NCI-H1092 (cell line): ENCODE results near the gene ABCA7.

Experiments used
- DNase-seq: peaks from one replicate; lab custom pipeline; 2025; lab: John Stamatoyannopoulos, UW

The ABCA7 gene

DNA sequence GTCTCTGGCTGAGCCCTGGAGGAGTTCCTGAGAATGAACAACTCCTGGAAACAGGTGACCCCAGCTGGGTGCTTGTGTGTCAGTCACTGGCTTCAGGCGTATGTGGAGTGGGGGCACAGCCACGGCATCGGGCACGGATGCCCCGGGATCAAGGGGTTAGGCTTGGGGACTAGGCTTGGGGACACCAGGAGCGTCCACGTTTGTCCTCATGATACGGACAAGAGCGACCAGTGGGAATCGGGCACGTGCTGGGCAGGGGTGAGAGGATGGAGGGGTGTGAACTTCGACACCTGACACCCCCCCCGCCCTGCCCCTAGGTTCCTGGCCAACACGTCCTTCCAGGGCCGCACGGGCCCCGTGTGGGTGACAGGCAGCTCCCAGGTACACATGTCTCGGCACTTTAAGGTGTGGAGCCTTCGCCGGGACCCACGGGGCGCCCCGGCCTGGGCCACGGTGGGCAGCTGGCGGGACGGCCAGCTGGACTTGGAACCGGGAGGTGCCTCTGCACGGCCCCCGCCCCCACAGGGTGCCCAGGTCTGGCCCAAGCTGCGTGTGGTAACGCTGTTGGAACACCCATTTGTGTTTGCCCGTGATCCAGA, 35.6 kb upstream of the ABCA7 start:
- no peak for DNase-seq

DNA sequence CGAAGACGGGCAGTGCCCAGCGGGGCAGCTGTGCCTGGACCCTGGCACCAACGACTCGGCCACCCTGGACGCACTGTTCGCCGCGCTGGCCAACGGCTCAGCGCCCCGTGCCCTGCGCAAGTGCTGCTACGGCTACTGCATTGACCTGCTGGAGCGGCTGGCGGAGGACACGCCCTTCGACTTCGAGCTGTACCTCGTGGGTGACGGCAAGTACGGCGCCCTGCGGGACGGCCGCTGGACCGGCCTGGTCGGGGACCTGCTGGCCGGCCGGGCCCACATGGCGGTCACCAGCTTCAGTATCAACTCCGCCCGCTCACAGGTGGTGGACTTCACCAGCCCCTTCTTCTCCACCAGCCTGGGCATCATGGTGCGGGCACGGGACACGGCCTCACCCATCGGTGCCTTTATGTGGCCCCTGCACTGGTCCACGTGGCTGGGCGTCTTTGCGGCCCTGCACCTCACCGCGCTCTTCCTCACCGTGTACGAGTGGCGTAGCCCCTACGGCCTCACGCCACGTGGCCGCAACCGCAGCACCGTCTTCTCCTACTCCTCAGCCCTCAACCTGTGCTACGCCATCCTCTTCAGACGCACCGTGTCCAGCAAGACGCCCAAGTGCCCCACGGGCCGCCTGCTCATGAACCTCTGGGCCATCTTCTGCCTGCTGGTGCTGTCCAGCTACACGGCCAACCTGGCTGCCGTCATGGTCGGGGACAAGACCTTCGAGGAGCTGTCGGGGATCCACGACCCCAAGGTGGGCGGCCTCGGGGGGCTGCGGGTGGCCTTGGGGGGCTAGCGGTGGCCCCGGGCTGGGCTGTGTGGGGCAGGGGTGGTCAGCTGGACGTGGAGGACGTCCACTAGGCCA, 34.9 kb upstream of the ABCA7 start:
- no peak for DNase-seq

DNA sequence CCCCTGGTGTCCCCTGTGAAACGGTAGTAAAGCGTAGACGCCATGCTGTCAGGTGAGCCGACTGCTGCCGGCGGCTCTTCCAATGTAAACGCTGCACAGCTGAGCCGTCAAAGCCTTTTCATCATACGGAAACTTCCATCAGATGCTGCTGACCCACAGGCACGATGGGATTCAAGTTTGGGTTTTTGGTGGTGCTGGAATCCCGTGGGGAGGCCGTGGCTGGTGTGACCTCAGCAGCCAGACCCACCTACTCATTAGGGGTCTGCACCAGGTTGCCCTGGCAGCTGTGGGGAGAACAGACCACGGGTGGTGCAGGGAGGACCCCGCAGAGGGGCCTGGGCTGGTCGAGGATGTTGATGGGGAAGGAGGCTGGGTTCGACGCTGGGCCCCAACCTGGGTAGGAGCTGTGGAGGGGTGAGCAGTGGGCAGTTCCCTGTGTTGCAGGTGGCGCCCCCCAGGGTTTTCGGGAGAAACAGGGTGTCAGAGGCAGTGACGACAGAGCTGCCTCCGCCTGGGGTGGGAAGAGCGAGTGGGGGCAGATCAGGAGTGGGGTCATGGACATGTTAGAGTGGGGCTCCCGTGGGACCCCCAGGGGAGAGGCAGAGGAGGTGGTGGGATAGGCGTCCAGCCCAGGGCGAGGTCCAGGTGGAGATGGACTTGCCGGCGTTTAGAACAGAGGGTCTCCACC, 33.1 kb upstream of the ABCA7 start:
- no peak for DNase-seq

DNA sequence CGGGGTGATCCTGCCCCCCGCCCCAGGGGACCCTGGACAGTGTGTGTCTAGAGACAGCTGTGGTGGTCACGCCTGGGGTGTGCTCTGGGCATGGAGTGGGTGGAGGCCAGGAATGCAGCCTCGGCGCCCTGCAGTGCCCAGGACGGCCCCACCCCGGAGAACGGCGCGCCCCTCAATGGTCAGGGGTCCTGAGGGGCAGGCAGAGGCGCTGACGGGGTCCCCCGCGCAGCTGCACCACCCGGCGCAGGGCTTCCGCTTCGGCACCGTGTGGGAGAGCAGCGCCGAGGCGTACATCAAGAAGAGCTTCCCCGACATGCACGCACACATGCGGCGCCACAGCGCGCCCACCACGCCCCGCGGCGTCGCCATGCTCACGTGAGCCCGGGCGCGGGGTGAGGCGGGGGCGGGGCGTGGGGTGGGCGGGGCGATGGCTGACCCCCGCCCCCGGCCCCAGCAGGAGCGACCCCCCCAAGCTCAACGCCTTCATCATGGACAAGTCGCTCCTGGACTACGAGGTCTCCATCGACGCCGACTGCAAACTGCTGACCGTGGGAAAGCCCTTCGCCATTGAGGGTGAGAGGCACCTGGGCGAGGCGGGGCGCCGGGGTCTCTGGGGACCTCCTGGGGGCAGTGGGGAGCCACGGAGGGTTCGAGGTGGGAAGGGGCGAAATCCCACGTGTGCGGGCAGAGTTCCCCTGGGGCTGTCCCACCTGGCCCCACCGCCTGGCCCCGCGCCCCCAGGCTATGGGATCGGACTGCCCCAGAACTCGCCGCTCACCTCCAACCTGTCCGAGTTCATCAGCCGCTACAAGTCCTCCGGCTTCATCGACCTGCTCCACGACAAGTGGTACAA, 32.3 kb upstream of the ABCA7 start:
- no peak for DNase-seq

DNA sequence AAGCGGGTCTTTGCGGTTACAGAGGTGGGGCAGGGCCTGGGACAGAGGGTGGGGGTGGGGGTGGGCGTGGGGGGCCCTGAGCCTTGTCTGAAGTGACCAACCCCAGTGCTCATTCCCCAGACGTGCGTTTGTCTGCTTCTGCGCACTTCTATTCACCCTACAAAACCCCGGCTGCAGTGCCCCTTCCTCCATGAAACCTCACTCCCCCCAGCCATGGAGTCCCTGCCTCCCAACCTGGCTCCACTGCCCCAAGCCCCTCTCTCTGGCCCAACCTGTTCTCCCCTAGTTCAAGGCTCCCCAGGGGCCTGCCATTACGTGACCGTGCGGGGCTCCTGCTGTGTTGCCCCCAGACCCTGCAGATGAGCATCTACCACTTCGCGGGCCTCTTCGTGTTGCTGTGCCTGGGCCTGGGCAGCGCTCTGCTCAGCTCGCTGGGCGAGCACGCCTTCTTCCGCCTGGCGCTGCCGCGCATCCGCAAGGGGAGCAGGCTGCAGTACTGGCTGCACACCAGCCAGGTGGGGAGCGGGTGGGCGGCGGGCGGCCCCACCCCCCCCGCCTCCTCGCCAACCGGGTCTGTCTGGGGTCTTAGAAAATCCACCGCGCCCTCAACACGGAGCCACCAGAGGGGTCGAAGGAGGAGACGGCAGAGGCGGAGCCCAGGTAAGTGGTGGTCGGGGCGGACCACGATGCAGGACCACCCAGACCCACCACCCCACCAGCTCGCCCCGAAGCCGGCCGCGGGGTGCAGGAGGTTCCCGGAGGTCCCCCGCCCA, 31.5 kb upstream of the ABCA7 start:
- DNase-seq: no peak

DNA sequence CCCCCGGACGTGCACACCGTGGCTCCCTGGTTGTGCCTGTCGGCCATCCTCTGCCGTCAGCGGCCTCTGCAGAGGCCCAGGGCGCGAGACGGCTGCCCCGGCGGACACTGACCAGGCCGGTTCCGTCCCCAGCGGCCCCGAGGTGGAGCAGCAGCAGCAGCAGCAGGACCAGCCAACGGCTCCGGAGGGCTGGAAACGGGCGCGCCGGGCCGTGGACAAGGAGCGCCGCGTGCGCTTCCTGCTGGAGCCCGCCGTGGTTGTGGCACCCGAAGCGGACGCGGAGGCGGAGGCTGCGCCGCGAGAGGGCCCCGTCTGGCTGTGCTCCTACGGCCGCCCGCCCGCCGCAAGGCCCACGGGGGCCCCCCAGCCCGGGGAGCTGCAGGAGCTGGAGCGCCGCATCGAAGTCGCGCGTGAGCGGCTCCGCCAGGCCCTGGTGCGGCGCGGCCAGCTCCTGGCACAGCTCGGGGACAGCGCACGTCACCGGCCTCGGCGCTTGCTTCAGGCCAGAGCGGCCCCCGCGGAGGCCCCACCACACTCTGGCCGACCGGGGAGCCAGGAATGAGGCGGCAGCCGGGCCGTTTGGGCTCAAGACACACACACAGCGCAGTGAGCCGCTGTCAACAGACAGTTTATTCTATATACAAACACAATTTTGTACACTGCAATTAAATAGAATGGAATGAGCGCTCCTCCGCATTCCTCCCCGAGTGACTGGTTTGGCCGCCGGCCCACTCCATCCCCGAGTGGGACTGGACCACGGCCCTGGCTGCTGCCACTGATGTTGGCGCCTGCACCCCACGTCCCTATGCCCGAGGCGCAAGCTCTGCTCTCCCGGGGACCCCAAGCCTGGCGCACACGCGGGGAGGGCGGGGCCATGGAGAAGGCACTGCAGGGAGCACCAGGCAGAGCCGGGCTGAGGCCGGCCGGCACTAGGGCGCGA, 30.6 kb upstream of the ABCA7 start:
- DNase-seq: no peak

DNA sequence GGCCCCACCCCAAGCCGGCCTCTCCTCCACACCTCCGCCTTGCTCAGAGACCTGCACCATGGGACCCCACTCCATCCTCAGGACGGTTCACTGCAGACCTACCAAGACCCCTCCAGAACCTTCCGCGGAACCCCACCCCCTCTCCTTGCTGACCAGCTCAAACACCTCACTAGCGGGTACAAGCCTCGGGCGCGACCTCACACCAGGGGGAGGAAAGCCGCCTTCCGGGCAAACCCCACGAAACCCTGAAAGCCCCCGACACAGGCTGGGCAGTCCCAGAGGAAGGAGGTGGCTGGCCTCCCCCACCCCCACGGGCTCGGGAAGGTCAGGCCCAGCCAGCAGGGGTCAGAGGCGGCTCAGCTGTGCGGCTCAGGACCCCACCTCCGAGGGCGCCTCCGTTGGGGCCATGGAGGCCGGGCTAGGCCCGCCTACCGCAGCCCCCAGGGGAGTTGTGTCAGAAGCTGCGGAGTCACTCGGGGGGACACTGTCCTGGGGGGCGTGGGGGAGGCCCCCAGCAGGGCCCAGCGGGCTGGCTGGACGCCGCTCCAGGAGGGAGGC, 29.8 kb upstream of the ABCA7 start:
- DNase-seq: no peak

DNA sequence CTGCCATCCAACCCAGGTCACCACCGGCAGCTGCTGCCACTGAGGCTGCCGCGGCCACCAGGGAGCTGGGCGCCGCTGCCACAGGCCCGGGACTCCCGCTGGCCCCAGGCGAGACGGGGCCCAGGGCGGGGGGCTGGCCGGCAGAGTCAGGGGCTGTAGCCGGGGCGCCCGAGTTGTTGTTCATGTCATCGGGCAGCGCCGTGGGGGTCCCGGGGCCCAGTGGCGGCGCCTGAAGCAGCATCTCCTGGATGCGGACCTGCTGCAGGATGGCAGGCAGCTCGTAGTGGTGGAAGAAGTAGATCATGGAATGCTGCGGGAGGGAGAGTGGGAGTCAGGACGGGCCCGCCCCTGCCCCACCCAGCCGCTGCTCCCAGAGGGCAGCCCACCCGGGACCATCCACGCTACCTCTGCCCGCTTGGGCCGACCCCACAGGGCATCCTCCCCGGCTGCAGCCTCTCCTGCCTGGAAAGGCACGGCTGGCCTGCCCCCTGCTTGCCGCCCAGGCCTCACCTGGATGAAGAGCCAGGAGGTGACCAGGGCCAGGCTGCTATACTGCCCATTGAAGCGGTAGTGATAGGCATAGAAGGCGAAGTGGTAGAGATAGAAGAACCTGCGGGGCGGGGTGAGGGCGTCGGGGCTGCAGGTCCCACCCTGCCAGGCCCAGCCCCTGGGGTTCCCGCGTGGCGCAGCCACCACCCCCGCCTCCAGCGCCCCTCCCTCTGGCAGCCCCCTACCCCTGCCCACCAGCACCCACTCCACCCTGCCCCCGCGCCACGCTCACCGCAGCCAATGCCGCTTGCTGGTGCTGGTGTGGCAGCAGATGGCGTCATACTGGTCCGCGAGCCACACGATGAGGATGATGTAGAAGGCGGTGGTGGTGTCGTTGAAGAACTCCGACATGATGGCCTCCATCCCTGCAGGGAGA, 29.1 kb upstream of the ABCA7 start:
- no peak for DNase-seq

DNA sequence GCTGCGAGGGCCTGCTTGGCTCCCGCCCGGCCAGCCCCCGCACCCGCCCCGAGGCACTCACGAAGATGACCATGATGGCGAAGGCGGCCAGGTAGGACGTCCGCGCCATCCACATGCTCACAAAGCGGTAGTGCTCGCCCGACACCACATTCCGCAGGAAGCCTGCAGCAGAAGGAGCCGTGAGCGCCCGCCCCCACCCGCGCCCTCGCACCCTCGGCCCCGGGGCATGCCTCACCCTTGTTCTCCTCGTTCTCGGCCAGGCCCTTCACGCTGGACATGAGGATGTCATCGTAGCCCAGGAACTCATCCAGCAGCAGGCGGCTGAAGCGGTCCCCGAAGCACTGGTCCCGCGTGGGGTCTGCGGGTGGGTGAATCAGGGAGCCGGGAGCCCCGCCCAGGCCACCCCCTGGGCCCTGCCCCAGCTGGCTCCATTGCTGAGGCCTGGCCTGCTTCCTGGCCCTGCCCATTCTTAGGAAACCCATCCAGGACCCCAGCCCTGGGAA, 28.0 kb upstream of the ABCA7 start:
- DNase-seq: no peak

DNA sequence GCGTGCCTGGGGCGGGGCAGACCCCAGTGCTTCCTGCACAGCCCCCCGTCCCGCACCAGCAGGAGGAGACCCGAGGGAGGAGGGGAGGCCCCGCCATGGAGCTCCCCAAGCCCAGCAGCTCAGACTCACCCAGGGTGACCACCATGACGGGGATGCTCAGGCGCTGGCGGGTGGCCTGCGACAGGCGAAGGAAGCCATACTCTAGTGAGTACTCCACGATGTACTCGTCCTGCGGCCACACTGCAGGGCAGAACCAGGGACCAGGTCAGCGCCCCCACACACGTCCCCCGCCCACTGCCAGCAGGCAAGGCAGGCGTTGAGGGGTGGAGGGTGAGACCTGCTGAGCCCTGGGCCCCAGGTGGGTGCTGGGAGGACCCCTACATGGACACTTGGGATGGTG, 27.6 kb upstream of the ABCA7 start:
- no peak for DNase-seq

DNA sequence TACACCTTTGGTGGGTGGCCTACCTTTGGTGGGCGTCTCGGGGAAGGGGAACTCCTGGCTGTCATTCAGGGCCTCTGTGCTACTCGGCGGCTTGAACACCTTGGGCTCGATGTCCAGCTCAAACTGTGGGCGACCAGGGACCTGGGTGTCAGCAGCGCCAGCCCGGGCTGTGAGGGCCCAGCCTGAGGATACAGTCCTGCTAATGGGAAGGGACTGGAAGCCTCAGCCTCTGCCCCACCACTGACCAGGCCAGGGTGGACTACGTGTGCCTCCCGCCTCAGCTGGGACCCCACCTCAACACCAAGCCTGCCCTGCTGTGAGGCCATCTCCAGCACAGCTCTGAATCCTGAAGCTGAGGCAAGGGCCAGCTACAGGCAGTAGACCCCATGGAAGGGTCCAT, 26.7 kb upstream of the ABCA7 start:
- no peak for DNase-seq

DNA sequence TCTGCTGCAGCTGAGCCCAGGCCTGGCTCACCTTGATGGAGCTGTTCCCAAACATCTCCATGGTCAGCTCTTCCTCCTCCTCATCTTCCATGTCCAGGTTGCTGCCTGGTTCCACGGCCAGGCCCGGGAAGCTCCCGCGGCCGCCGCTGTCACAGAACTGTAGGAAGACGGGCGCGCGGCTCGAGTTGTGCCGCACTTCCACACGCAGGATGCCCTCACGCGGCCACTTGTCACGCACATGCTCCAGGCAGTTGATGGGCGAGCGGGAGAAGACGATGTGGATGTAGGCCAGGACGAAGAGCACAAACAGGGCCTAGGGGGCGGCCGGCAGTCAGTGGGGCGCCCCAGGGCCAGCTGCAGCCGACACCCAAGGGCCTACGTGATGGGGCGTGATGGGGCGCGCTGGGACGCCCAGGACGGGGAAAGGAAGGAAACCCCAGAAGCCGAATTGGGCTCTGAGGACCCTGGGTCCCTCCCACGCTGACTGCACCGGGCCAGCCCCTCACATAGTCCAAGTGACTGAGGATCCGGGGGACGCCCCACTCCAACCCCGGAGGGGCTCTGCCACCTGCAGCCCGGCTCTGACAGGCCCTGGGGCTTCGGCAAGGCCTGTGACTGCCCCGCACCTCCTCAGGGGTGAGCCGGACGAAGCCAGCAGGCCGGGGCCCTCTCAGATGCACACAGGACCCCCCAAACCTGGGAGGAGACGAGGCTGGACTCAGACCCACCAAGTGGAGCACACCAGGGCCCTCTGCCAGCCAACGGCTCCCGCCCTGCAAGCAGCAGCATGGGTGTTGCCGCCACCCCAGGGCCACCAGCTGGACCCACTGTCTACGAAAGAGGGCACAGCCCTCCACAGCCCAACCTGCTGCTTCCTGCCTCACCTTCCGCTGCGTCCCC, 25.5 kb upstream of the ABCA7 start:
- DNase-seq: no peak

DNA sequence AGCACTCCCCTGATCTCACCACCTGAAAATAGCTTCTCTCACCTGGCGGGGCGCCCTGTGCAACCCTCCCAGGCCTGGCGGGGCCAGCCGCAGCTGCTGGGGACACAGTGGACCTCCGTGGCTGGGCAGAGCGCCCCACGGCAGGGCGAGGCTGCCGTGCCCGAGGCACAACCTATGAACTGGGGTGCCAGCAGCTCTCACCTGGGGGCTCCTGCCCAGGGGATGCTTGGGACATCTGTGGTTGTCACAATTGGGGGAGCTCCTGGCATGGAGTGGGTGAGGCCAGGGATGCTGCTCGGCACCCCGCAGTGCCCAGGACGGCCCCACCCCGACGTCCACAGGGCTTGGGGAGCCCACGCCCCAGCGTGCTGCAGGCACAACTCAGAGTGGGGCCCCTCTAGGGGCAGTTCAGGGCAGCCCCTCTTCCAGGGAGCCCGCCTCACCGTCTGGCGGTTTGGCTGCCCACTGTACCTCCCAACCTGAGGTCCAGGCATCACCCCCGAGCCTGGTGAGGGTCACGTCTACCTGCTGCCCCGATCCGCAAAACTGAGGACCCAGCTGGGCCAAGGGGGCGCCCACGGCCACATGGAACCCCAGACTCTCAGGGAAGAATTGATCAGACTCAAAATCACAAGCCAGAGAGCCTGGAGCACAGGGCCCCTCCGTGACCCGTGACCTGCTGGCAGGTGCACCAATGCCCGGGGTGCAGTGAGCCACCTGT, 24.7 kb upstream of the ABCA7 start:
- DNase-seq: no peak

DNA sequence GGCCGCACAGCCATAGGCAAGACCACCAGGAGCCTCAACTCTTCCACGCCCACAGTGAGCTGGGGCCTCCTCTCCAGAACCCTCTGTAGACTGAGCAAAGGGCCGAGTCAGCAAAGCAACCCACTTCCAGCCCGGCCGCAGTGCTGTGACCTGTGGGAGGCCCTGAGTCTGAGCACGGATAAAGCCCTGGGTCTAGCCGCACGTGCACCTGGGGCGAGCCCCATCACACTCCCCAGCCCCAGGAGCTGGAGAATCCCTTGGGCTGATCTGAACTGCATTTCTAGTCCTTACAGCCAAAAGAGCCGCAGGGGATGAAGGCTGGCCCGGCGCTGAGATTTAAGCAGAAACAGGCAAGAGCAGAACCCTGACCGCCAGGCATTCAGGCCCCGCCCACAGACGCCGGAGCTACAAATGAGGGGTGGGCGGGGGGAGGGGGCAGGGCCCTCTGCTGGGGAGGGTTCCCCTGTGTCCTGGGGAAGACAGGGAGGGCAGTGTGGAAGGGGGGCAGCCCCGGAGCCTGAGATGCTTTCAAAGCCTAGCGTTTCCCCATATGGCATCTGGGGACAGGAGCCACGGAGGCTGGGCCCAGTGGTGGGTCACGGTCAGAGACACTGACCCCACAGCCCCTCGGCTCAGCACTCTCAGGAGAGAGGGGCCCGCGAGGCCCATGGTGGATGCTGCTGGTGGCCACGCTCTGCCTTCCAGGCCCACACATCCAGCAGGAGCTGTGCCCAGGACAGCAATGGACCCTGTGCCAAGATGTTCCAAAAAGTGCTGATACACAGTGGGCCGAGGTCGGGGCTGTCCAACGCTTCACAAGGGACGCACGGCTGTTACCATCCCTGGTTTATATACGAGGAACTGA, 23.9 kb upstream of the ABCA7 start:
- DNase-seq: no peak

DNA sequence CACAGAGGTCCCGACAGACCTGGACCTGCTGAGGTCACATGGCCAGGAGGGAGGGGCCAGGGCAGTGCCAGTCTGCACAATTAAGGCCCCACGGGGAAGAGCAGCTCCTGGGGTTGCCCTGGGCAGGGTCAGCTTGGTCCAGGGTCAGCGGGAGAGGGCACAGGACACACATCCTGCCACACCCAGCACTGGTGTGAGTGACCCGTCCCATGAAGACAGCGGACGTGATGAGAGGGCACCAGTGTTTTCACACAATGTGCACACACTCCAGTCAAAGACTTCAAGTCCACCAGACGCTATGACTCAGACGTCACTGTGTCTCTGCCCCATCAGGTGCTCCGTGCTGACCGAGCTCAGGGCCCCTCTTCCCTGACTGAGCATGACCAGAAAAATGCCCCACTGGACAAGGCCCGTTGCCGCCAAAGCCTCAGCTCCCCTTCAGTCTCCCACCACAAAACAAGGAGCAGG, 23.2 kb upstream of the ABCA7 start:
- no peak for DNase-seq
